HepG2 (cell line): ENCODE data around the gene CLCN2. TPM values are rescaled to one million over a fixed set of nuclear protein-coding genes. Genes with fewer than 3 reads are reported as not detected.

Experiments used
- ASH2L ChIP-seq: fragments of 300-600, 200-600 bp; sonication (generic); IDR thresholded peaks from 2 replicates; pipeline ENCODE4 v1.7.0; 2017; ENCODE audit warnings: low read depth, mild to moderate bottlenecking, moderate library complexity, mixed read lengths, low read length; ENCODE audit not compliant: insufficient read length
- CBFB ChIP-seq: sonication (generic); formaldehyde crosslinking; IDR thresholded peaks from 2 replicates; pipeline ENCODE4 v1.4.0; 2020; ENCODE audit warnings: missing genetic modification reagents
- CBX1 ChIP-seq: IDR thresholded peaks from one replicate; pipeline ENCODE4 v1.6.1; 2016; ENCODE audit warnings: antibody characterized with exemption, low read depth
- DNMT1 ChIP-seq: sonication (generic); formaldehyde crosslinking; IDR thresholded peaks from 2 replicates; pipeline ENCODE4 v1.5.1; 2020; ENCODE audit warnings: mild to moderate bottlenecking, missing genetic modification reagents
- HHEX ChIP-seq: IDR thresholded peaks from 2 replicates; pipeline ENCODE4 v1.6.1; 2016; ENCODE audit warnings: control low read depth
- HNRNPLL ChIP-seq: fragments of 200-400 bp; formaldehyde crosslinking; IDR thresholded peaks from 2 replicates; pipeline ENCODE4 v1.6.1; 2017; ENCODE audit warnings: mild to moderate bottlenecking, low read depth, low read length; ENCODE audit not compliant: poor library complexity, severe bottlenecking
- KDM4B ChIP-seq: sonication (generic); formaldehyde crosslinking; IDR thresholded peaks from 2 replicates; pipeline ENCODE4 v1.4.0; 2020; ENCODE audit warnings: missing genetic modification reagents
- MEIS2 ChIP-seq: sonication (generic); formaldehyde crosslinking; IDR thresholded peaks from 2 replicates; pipeline ENCODE4 v1.9.0; 2021; ENCODE audit warnings: mild to moderate bottlenecking, missing genetic modification reagents
- SKI ChIP-seq: fragments of 450-650 bp; IDR thresholded peaks from one replicate; pipeline ENCODE4 v1.6.1; 2018; ENCODE audit warnings: mild to moderate bottlenecking; ENCODE audit not compliant: partially characterized antibody
- SNAI1 ChIP-seq: sonication (generic); formaldehyde crosslinking; IDR thresholded peaks from 2 replicates; pipeline ENCODE4 v1.5.0; 2020; ENCODE audit warnings: mild to moderate bottlenecking, missing genetic modification reagents, borderline replicate concordance
- TCF12 ChIP-seq, 2 experiments: fragments of 450-650 bp in 1 of 2; sonication (generic) in 1 of 2; formaldehyde crosslinking in 1 of 2; IDR thresholded peaks; 2 replicates each; pipeline versions ENCODE4 v1.6.1 to v1.8.0; 2017 to 2022; ENCODE audit warnings: antibody characterized with exemption in 1 of 2, mild to moderate bottlenecking in 1 of 2, missing genetic modification reagents in 1 of 2, moderate library complexity in 1 of 2
- XRCC5 ChIP-seq: fragments of 200-400 bp; formaldehyde crosslinking; optimal IDR thresholded peaks from 2 replicates; pipeline ENCODE3; 2017; ENCODE audit warnings: mild to moderate bottlenecking, low read length
- ZBTB43 ChIP-seq: sonication (generic); formaldehyde crosslinking; conservative IDR thresholded peaks from 2 replicates; pipeline ENCODE4 v1.4.0; 2020; ENCODE audit warnings: missing genetic modification reagents
- ZFP62 ChIP-seq: sonication (generic); formaldehyde crosslinking; IDR thresholded peaks from 2 replicates; pipeline ENCODE4 v1.4.0; 2020; ENCODE audit warnings: missing genetic modification reagents
- ZIK1 ChIP-seq: sonication (generic); formaldehyde crosslinking; IDR thresholded peaks from 2 replicates; pipeline ENCODE4 v1.5.0; 2020; ENCODE audit warnings: mild to moderate bottlenecking, low read depth, missing genetic modification reagents, borderline replicate concordance
- ZNF205 ChIP-seq: IDR thresholded peaks from 2 replicates; pipeline ENCODE4 v1.6.1; 2018; ENCODE audit warnings: missing biosample characterization, missing genetic modification reagents
- ZNF572 ChIP-seq: sonication (generic); formaldehyde crosslinking; IDR thresholded peaks from 2 replicates; pipeline ENCODE4 v1.5.1; 2020; ENCODE audit warnings: mild to moderate bottlenecking, missing genetic modification reagents
- ZNF574 ChIP-seq: sonication (generic); formaldehyde crosslinking; IDR thresholded peaks from 2 replicates; pipeline ENCODE4 v1.4.0; 2020; ENCODE audit warnings: missing genetic modification reagents
- ZNF883 ChIP-seq: sonication (generic); formaldehyde crosslinking; IDR thresholded peaks from 2 replicates; pipeline ENCODE4 v1.5.1; 2020; ENCODE audit warnings: mild to moderate bottlenecking, missing genetic modification reagents; ENCODE audit errors: not compliant biosample characterization
- polyA plus RNA-seq, 8 experiments: library from polyadenylated mRNA; depleted of rRNA in 3 of 8; stranded (reverse) in 7 of 8; unstranded in 1 of 8; fragments of >200 nt; fragmentation: Illumina TruSeq in 4 of 8; extraction: Trizol in 4 of 8; gene quantifications; 2 replicates each; pipeline versions ENCODE4 v1.2.1 to v1.2.3, GENCODE V29; 2011 to 2016; ENCODE audit warnings: low read depth in 4 of 8, missing spikeins in 1 of 8, mixed read lengths in 1 of 8; ENCODE audit not compliant: insufficient read depth in 1 of 8
- total RNA-seq, 5 experiments: library from RNA; depleted of rRNA; stranded (reverse); fragments of >200 nt; fragmentation: Illumina TruSeq; extraction: Trizol; gene quantifications; 2 replicates each; pipeline ENCODE4 v1.2.3, GENCODE V29; 2016; ENCODE audit warnings: low read depth in 1 of 5
- TF ChIP-seq, protein P1 (sequence below): sonication (generic); formaldehyde crosslinking; IDR thresholded peaks from 2 replicates; pipeline ENCODE4 v1.4.0; 2020; ENCODE audit warnings: missing genetic modification reagents
- TF ChIP-seq, protein P2 (sequence below): sonication (generic); formaldehyde crosslinking; IDR thresholded peaks from 2 replicates; pipeline ENCODE4 v1.4.0; 2020; ENCODE audit warnings: mild to moderate bottlenecking, missing genetic modification reagents
- TF ChIP-seq, protein P3 (sequence below): sonication (generic); formaldehyde crosslinking; IDR thresholded peaks from 2 replicates; pipeline ENCODE4 v1.4.0; 2020; ENCODE audit warnings: missing genetic modification reagents

The CLCN2 gene
- total and polyA plus RNA-seq, 2 of the 13 experiments (the other 11 are each of a cell fraction or from before 2014, with no cell fraction given), result 11.4 to 13.5 TPM

GRCh38 chr3:184371570-184372018 lies 10.2 kb upstream of the CLCN2 start (continued):
- TF ChIP-seq, protein P1, sequence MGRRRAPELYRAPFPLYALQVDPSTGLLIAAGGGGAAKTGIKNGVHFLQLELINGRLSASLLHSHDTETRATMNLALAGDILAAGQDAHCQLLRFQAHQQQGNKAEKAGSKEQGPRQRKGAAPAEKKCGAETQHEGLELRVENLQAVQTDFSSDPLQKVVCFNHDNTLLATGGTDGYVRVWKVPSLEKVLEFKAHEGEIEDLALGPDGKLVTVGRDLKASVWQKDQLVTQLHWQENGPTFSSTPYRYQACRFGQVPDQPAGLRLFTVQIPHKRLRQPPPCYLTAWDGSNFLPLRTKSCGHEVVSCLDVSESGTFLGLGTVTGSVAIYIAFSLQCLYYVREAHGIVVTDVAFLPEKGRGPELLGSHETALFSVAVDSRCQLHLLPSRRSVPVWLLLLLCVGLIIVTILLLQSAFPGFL (CRISPR knock-in tag), result no peak
- TF ChIP-seq ZBTB43 (CRISPR knock-in tag) (no peak), HNRNPLL (no peak), MEIS2 (CRISPR knock-in tag) (peak; percentile 76; the same call in 1 of the 2 replicates), KDM4B (CRISPR knock-in tag) (0 out of 2 replicates have a peak, but pooled peaks have one; percentile 13), XRCC5 (peak; percentile 52), ZNF883 (no peak), ZNF572 (no peak), ZNF205 (0 out of 2 replicates have a peak, but pooled peaks have one; percentile 39), HHEX (CRISPR knock-in tag) (no peak), SNAI1 (CRISPR knock-in tag) (no peak), DNMT1 (no peak), SKI (peak; percentile 15), ZNF574 (peak; percentile 57; the same call in 1 of the 2 replicates), ZFP62 (CRISPR knock-in tag) (no peak), CBX1 (no peak), CBFB (CRISPR knock-in tag) (no peak), ASH2L (no peak), TCF12 (IDR thresholded peaks at IDR 0.05) (no peak), TCF12 (CRISPR knock-in tag; IDR thresholded peaks at IDR 0.05) (no peak), ZIK1 (CRISPR knock-in tag) (no peak)
- TF ChIP-seq, protein P2, sequence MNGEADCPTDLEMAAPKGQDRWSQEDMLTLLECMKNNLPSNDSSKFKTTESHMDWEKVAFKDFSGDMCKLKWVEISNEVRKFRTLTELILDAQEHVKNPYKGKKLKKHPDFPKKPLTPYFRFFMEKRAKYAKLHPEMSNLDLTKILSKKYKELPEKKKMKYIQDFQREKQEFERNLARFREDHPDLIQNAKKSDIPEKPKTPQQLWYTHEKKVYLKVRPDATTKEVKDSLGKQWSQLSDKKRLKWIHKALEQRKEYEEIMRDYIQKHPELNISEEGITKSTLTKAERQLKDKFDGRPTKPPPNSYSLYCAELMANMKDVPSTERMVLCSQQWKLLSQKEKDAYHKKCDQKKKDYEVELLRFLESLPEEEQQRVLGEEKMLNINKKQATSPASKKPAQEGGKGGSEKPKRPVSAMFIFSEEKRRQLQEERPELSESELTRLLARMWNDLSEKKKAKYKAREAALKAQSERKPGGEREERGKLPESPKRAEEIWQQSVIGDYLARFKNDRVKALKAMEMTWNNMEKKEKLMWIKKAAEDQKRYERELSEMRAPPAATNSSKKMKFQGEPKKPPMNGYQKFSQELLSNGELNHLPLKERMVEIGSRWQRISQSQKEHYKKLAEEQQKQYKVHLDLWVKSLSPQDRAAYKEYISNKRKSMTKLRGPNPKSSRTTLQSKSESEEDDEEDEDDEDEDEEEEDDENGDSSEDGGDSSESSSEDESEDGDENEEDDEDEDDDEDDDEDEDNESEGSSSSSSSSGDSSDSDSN (CRISPR knock-in tag), result peak; percentile 36; the same call in 1 of the 2 replicates
- TF ChIP-seq, protein P3, sequence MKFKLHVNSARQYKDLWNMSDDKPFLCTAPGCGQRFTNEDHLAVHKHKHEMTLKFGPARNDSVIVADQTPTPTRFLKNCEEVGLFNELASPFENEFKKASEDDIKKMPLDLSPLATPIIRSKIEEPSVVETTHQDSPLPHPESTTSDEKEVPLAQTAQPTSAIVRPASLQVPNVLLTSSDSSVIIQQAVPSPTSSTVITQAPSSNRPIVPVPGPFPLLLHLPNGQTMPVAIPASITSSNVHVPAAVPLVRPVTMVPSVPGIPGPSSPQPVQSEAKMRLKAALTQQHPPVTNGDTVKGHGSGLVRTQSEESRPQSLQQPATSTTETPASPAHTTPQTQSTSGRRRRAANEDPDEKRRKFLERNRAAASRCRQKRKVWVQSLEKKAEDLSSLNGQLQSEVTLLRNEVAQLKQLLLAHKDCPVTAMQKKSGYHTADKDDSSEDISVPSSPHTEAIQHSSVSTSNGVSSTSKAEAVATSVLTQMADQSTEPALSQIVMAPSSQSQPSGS, result no peak
